ENCODE data around the gene MIEF2. TPM values are rescaled to one million over a fixed set of nuclear protein-coding genes. Genes with fewer than 3 reads are reported as not detected.

The MIEF2 gene
- total RNA-seq, 4 donors from 2014 or later = 12.8 to 34.5 (median 18.1) TPM

DNA sequence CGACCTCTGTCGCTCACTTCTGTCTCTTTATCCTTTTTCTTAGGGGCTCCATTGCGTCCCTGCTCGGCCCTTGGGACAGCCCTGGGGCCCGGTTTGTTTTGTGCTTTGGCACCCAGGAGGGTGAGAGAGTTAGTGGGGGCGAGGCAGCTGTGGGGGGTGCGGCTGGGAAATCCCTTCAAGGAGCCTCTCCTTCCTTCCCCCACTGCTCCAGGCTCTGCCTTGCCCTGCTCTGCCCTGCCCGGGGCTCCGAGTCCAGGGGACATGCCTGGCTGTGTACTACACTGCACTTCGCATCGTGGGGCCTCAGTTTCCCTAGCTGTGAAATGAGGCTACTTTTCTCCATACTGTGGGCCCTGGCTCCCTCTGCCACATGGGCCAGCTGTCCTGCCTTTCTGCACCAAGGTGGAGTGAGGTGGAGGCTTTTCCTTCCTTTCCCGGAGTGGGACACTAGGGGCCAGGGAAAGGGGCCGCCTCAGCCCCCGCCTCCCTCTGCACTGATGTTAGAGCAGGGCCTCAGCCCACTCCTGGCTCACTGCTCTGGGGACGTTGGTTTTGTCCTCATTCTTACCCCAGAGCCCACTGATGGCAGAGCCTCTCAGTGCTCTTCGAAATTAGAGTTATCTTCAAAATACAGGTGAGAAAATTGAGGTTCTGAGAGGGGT lies 34.0 kb upstream of the MIEF2 start:
- peaks cover 0 to 8% of the 10 kb centered on the region in 2 donors for H3K4me1 ChIP-seq
- TF ChIP-seq, protein P1, sequence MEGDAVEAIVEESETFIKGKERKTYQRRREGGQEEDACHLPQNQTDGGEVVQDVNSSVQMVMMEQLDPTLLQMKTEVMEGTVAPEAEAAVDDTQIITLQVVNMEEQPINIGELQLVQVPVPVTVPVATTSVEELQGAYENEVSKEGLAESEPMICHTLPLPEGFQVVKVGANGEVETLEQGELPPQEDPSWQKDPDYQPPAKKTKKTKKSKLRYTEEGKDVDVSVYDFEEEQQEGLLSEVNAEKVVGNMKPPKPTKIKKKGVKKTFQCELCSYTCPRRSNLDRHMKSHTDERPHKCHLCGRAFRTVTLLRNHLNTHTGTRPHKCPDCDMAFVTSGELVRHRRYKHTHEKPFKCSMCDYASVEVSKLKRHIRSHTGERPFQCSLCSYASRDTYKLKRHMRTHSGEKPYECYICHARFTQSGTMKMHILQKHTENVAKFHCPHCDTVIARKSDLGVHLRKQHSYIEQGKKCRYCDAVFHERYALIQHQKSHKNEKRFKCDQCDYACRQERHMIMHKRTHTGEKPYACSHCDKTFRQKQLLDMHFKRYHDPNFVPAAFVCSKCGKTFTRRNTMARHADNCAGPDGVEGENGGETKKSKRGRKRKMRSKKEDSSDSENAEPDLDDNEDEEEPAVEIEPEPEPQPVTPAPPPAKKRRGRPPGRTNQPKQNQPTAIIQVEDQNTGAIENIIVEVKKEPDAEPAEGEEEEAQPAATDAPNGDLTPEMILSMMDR (IDR thresholded peaks at IDR 0.05) = no peak
- TF ChIP-seq POLR2A (IDR thresholded peaks at IDR 0.05) = no peak
- H3K4me3 ChIP-seq = peak overlapping the region; percentile 53
- no peaks in the 10 kb centered on the region for H3K27me3 ChIP-seq
- peak overlapping the region; percentile 72 to 82 for H3K27ac ChIP-seq
- DNase-seq = peak in 1 of 2 donors; percentile 39
- no peaks in the 10 kb centered on the region for H3K9me3 ChIP-seq
- H3K36me3 ChIP-seq = no peaks in the 10 kb centered on the region
- intact Hi-C loops (cut with DNase I; ENCODE audit: low total_unique reads) = no loop called here

DNA sequence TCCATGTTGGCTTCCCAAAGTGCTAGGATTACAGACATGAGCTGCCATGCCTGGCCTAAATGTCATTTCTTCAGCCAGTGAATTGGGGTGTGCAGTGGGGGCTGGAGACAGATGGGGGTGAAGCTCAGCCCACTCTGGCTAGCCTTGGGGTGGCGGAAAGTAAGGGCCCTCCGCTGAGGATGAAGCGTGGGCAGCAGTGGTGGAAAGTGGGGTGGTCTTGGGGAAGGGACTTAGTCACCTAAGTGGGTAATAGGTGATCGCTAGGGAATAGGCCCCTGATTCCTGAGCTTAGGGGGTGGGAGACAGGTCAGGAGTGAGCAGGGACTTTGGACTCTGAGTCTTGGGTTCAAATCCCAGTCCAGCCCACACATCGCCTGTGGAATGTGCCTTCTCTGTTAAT lies 32.8 kb upstream of the MIEF2 start:
- DNase-seq = no peak
- TF ChIP-seq POLR2A (IDR thresholded peaks at IDR 0.05) = no peak
- TF ChIP-seq, protein P1 (IDR thresholded peaks at IDR 0.05) = no peak
- intact Hi-C loops (cut with DNase I; ENCODE audit: low total_unique reads) = no loop called here
- Histone ChIP-seq H3K4me1 (peaks cover 0 to 8% of the 10 kb centered on the region in 2 donors), H3K27ac (no peak overlapping the region), H3K36me3 (no peaks in the 10 kb centered on the region), H3K4me3 (no peak overlapping the region), H3K27me3 (no peaks in the 10 kb centered on the region), H3K9me3 (no peaks in the 10 kb centered on the region)

GRCh38 chr17:18228176-18228682 lies 32.2 kb upstream of the MIEF2 start:
- intact Hi-C loops (cut with DNase I; ENCODE audit: low total_unique reads) = no loop called here
- Histone ChIP-seq H3K4me1 (peaks cover 0 to 8% of the 10 kb centered on the region in 2 donors), H3K4me3 (no peak overlapping the region), H3K27ac (no peak overlapping the region), H3K9me3 (no peaks in the 10 kb centered on the region), H3K27me3 (no peaks in the 10 kb centered on the region), H3K36me3 (no peaks in the 10 kb centered on the region)
- DNase-seq = no peak
- no peak for TF ChIP-seq POLR2A (IDR thresholded peaks at IDR 0.05)
- TF ChIP-seq, protein P1 (IDR thresholded peaks at IDR 0.05) = no peak

DNA sequence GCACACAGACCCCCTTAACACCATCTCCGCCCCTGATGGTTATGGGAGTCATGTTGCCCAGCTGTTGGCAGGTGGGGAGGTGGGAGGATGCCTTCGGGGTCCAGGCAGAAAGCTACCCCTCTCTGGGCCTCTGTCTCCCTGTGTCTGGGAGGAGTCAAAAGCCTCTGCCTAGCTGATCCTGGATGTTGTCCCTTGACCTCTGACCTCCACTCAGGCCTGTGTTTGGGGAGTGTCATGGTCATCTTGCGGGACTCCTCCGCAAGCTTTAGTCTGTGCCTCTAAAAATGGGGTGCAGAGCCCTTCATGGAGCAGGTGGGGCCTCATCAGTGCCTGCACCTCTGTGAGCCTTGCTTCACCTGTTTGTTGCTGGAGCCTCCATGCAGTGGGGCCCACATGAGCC lies 31.2 kb upstream of the MIEF2 start:
- H3K27me3 ChIP-seq = no peaks in the 10 kb centered on the region
- intact Hi-C loops (cut with DNase I; ENCODE audit: low total_unique reads) = no loop called here
- H3K27ac ChIP-seq = no peak overlapping the region
- H3K36me3 ChIP-seq = no peaks in the 10 kb centered on the region
- no peak for DNase-seq
- H3K9me3 ChIP-seq = no peaks in the 10 kb centered on the region
- TF ChIP-seq, protein P1 (IDR thresholded peaks at IDR 0.05) = no peak
- no peak for TF ChIP-seq POLR2A (IDR thresholded peaks at IDR 0.05)
- peaks cover 0 to 8% of the 10 kb centered on the region in 2 donors for H3K4me1 ChIP-seq
- H3K4me3 ChIP-seq = no peak overlapping the region

DNA sequence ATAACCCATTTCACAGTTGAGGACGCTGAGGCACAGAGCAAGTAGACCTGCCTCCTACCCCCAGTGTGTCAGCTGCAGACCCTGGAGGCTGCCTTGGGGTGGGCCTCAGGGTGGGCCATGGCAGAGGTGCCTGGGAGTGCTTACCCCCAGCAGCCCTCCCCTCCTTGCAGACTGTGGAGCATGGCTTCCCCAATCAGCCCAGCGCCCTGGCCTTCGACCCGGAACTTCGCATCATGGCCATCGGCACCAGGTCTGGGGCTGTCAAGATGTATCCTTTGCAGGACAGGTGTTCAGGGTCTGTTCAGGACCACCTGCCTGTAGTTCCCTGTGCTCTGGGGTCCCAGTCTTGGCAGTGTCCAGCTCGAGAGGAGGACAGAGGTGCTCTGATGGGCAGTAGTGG lies 30.7 kb upstream of the MIEF2 start:
- DNase-seq = no peak
- Histone ChIP-seq H3K36me3 (no peaks in the 10 kb centered on the region), H3K9me3 (no peaks in the 10 kb centered on the region), H3K4me3 (no peak overlapping the region), H3K27ac (no peak overlapping the region), H3K27me3 (no peaks in the 10 kb centered on the region), H3K4me1 (peaks cover 0 to 8% of the 10 kb centered on the region in 2 donors)
- intact Hi-C loops (cut with DNase I; ENCODE audit: low total_unique reads) = no loop called here
- TF ChIP-seq POLR2A (IDR thresholded peaks at IDR 0.05) = no peak
- TF ChIP-seq, protein P1 (IDR thresholded peaks at IDR 0.05) = no peak
